ENCODE results near the gene MCTP2.

MCTP2 gene

DNA sequence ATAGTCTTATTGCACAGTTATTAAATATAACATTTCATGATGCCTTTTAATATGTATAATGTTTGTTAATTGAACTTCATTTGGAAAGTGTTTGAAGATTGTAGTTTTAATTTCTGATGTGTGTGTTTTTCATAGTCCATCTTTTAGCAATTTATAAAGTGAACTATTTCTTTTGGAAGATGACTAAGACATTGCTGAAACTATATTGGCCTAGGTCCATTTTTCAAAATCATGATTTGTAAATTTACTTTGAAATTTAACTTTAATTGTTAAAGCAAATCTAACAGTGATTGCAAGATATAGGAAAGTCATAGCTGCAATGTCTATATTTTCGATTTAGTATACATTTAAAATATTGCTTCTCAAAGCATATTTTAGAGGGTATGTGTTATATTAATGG, 30.8 kb downstream of the MCTP2 start:
- peaks cover 45 to 73% of the 10 kb centered on the region in 2 donors for H3K4me1 Mint-ChIP-seq

DNA sequence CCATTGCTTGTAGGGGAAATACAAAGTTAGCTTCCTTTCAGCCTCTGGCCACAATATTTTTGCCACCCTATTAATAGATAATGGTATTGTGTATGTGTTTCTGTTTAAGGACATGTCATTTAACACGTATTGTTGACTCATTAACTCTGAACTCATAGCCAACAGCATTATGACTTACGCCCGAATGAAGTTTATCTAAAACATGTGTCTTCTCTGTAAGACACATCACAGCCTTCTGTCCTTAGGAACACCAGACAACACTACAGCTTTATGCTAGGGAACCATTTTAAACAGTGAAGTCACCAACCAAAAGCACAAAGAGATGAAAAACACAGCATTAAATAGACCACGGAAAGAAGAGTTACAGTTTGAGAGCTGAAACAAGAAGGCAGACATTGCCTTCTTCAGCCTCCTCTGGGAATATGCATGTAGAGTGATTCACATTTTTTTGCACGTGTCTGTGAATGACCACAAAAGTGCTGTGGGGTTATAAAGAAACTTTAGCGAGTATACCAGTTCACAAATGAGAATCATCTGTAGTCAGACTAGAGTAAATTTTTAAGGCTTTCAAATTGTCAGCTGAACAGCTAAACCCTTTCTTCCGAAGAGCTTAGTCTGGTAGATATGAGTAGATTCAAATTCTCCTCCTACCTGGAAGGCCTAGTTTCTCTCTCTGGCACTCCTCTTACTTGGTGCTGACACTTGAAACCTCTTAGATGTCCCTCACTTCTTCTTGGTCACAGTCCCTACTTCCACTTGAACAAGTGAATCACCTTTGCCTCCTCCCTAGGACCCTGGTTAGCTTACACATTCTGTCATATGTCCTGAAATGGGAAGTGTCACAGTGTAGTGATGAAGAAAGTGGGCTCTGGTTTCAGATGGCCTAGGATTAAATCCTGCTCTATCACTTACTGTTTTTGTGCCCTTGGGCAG, 32.2 kb downstream of the MCTP2 start:
- Mint-ChIP-seq H3K27ac (peak overlapping the region; percentile 98), H3K4me3 (peak overlapping the region; percentile 52 to 75), H3K9me3 (peaks cover 0 to 1% of the 10 kb centered on the region in 2 donors), H3K4me1 (peaks cover 44 to 68% of the 10 kb centered on the region in 2 donors), H3K27me3 (no peaks in the 10 kb centered on the region), H3K36me3 (peaks cover 4 to 13% of the 10 kb centered on the region in 2 donors)
- DNase-seq (no peak), ATAC-seq (replicated peaks) (peak; percentile 48 to 60)

More for the DNA sequence above, 30.8 kb downstream of the MCTP2 start:
- Mint-ChIP-seq H3K4me3 (no peak overlapping the region), H3K9me3 (no peaks in the 10 kb centered on the region), H3K27ac (no peak overlapping the region), H3K36me3 (peaks cover 2 to 9% of the 10 kb centered on the region in 2 donors), H3K27me3 (no peaks in the 10 kb centered on the region)
- ATAC-seq (replicated peaks) (no peak), DNase-seq (no peak)

DNA sequence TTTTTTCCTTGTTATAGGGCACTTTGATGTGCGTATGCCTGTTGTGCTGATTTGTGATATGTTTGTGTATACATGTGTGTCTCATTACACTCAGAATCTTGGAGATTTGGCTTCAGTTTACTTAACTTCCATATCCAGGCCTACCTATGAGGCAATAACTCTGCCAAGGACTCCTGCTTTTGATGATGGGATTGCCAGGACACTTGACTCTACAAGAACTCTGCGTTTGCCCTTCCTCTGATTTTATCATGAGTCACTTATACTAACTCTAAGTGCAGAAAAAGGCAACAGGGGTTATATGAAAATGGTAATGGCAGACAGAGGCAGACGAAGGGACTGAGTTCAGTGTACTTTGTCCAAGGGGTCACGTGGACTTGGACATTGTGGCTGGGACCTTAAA, 33.6 kb downstream of the MCTP2 start:
- ATAC-seq (replicated peaks) (no peak), DNase-seq (no peak)
- Mint-ChIP-seq H3K27ac (no peak overlapping the region), H3K36me3 (peaks cover 4 to 13% of the 10 kb centered on the region in 2 donors), H3K27me3 (no peaks in the 10 kb centered on the region), H3K4me1 (peaks cover 36 to 54% of the 10 kb centered on the region in 2 donors), H3K4me3 (no peak overlapping the region), H3K9me3 (peaks cover 0 to 1% of the 10 kb centered on the region in 2 donors)

DNA sequence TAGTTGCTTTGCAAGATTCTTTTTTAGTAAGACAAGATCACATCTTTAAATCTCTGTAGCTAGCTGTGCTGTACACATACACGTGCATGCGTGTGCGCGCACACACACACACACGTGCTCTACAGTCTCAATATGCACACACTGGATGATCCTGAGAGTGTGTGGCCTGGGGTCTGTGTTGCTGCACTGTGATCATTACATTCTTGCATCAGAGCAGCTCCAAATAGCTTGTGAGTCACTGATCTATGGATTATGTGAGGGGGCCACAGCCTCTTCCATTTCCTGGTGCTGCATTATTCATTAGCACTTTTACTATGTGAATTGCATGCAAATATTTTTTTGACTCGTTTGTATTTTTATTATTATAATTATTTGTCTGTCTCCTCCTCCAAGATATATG, 34.6 kb downstream of the MCTP2 start:
- H3K36me3 Mint-ChIP-seq = peaks cover 3 to 11% of the 10 kb centered on the region in 2 donors
- H3K9me3 Mint-ChIP-seq = peaks cover 0 to 1% of the 10 kb centered on the region in 2 donors
- DNase-seq (no peak), ATAC-seq (replicated peaks) (no peak)
- H3K4me3 Mint-ChIP-seq = no peak overlapping the region
- no peaks in the 10 kb centered on the region for H3K27me3 Mint-ChIP-seq
- H3K27ac Mint-ChIP-seq = no peak overlapping the region
- peaks cover 29 to 45% of the 10 kb centered on the region in 2 donors for H3K4me1 Mint-ChIP-seq

DNA sequence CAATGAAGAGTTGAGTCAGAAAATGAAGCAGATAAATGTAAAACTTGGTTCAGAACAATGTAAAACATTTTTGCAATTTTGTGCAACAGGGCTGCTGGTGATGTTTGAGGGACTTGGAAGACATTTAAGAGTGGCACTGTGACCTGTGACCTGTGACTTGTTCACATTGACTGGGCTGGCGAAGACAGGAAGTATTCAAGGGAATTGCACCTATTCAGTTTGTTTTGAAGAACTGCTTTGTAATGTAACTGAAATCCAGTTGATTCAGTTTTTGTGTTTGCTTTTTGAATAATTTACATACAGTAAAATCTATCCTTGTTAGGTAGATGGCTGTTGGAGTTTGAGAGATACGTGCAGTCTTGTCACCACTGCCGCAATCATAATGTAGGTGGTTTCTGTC, 35.4 kb downstream of the MCTP2 start:
- Mint-ChIP-seq H3K36me3 (peaks cover 2 to 9% of the 10 kb centered on the region in 2 donors), H3K4me3 (peak overlapping the region; percentile 23 to 39), H3K27ac (peak overlapping the region; percentile 63), H3K9me3 (peaks cover 0 to 1% of the 10 kb centered on the region in 2 donors), H3K27me3 (no peaks in the 10 kb centered on the region), H3K4me1 (peaks cover 27 to 37% of the 10 kb centered on the region in 2 donors)
- no peak for DNase-seq
- no peak for ATAC-seq (replicated peaks)

DNA sequence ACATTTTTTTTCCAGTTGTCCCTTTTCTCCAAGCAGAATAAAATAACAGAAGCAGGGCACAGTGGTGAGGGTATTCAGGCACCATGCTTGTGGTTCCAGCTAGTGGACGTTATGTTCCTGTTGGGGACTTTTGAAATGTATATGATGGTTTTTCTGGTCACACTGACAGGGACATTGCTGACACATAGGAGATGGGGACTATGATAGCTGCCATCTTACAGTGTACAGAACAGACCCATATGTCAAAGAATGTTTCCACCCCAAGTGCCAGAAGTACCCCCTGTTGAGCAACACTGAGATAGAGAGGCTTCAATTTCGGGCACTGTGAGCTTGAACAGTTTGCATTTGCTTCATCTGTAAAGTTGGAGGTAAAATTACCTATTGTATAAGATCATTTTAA, 38.6 kb downstream of the MCTP2 start:
- Mint-ChIP-seq H3K36me3 (peaks cover 4 to 9% of the 10 kb centered on the region in 2 donors), H3K4me3 (no peak overlapping the region), H3K9me3 (peaks cover 0 to 1% of the 10 kb centered on the region in 2 donors), H3K27me3 (no peaks in the 10 kb centered on the region), H3K4me1 (peaks cover 14 to 17% of the 10 kb centered on the region in 2 donors), H3K27ac (no peak overlapping the region)
- ATAC-seq (replicated peaks) = peak; percentile 2 to 12
- no peak for DNase-seq

DNA sequence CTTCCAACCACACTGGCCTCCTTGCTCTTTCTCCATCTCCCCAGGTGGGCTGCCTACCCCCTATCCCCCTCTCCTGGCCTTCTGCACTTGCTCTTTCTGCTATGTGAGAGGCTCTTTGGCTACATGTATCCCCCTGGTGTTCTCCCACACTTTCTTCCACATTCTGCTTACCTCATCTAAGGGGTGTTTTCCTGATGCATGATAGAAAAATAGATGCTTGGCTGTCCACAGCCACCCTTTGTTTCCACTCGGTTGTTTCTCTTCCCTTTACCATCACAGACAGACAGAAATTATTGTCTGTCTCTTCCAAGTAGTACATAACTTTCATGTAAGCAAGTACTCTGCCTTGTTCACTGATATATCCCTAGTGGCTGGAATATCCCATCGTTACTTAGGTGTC, 39.2 kb downstream of the MCTP2 start:
- peaks cover 14 to 17% of the 10 kb centered on the region in 2 donors for H3K4me1 Mint-ChIP-seq
- H3K27me3 Mint-ChIP-seq = no peaks in the 10 kb centered on the region
- peaks cover 0 to 1% of the 10 kb centered on the region in 2 donors for H3K9me3 Mint-ChIP-seq
- ATAC-seq (replicated peaks) (peak; percentile 60 to 67), DNase-seq (no peak)
- H3K4me3 Mint-ChIP-seq = no peak overlapping the region
- no peak overlapping the region for H3K27ac Mint-ChIP-seq
- H3K36me3 Mint-ChIP-seq = peaks cover 4 to 9% of the 10 kb centered on the region in 2 donors

DNA sequence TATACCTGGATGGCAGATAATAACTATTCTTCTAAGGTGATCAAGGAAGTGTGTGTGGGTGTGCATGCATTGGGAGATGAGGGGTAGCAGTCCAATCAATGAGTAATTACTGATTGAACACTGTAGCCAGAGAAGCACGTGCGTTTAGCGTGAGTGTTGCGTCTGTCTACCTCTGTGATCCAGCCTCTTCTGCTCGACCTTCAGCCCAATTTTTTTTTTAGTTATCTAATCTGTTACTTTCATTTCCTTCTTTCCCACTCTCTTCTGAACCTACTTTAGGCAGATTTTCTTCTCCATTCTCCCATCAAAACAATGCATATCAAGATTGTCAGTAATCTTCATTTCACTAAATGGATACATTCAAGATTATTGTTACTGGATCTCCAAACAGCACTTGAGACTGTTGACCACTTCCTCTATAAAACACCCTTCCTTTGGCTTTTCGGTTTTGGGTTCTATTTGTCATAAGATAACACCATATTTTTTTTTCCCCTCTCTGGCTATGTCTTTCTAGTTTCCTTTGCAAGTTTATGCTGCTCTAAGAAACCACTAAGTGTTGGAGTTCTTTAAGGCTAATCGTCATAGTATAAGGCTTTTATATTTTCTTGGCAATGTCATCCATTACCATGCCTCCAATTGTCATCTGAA, 41.0 kb downstream of the MCTP2 start:
- Mint-ChIP-seq H3K4me3 (no peak overlapping the region), H3K27me3 (no peaks in the 10 kb centered on the region), H3K9me3 (peaks cover 0 to 1% of the 10 kb centered on the region in 2 donors), H3K27ac (no peak overlapping the region), H3K4me1 (peaks cover 7 to 8% of the 10 kb centered on the region in 2 donors), H3K36me3 (peaks cover 4% of the 10 kb centered on the region in 2 donors)
- DNase-seq = no peak
- peak; percentile 80 to 81 for ATAC-seq (replicated peaks)

DNA sequence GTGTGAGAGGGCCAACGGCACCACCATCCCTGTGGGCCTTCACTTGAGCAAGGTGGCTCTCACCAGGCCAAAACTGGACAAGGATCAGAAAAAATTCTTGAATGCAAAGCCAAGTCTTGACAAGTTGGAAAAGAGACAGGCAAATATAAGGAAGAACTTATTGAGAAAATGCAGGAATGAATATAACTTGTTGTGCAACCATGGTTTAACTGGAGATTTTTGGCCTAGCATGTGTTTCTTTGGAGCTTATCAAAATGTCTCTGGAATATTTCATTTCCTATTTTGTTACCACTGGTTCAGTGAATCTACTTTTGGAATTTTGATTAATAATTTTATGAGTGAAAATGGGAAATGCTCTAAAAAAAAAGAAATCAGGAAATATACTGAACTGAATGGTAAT, 42.5 kb downstream of the MCTP2 start:
- Mint-ChIP-seq H3K27me3 (no peaks in the 10 kb centered on the region), H3K27ac (no peak overlapping the region), H3K9me3 (no peaks in the 10 kb centered on the region), H3K36me3 (peaks cover 2 to 5% of the 10 kb centered on the region in 2 donors), H3K4me1 (peaks cover 11 to 13% of the 10 kb centered on the region in 2 donors), H3K4me3 (no peak overlapping the region)
- DNase-seq (no peak), ATAC-seq (replicated peaks) (no peak)

DNA sequence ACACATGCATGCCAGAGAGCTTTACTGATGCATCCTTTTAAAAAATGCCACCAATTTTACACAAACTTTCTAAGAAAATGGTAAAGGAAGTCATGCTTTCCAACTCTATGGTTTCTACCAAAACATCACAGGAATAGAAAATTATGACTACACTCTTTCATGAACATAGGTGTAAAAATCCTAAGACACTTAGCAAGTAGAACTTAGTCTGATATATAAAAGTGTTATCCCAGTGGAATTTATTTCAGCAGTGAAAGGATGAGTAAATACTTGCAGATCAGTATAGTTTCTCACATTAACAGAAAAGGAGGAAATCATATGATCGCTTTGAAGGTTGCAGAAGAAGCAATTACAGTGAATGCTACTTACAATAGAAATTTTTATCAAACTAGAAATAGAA, 43.4 kb downstream of the MCTP2 start:
- DNase-seq = no peak
- Mint-ChIP-seq H3K27me3 (no peaks in the 10 kb centered on the region), H3K9me3 (no peaks in the 10 kb centered on the region), H3K36me3 (peaks cover 2 to 5% of the 10 kb centered on the region in 2 donors), H3K4me1 (peaks cover 18 to 22% of the 10 kb centered on the region in 2 donors), H3K4me3 (no peak overlapping the region), H3K27ac (no peak overlapping the region)
- no peak for ATAC-seq (replicated peaks)

DNA sequence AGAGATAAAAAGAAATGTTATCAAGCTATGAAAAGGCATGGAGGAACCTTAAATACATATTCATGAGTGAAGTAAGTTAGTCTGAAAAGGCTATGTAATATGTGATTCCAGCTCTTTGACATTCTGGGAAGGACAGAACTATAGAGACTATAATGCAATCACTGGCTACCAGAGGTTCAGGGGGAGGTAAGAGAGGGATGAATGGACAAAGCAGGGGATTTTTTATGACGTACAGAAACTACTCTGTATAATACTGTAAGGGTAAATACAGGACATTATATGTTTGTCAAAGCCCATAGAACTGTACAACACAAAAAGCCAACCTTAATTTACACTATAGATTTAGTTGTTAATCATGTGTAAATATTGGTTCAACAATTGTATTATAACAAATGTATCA, 46.1 kb downstream of the MCTP2 start:
- Mint-ChIP-seq H3K36me3 (peaks cover 7 to 29% of the 10 kb centered on the region in 2 donors), H3K27ac (peak overlapping the region; percentile 33), H3K4me3 (no peak overlapping the region), H3K27me3 (no peaks in the 10 kb centered on the region), H3K4me1 (peaks cover 33 to 49% of the 10 kb centered on the region in 2 donors), H3K9me3 (peaks cover 3 to 5% of the 10 kb centered on the region in 2 donors)
- ATAC-seq (replicated peaks) = no peak
- DNase-seq = no peak

DNA sequence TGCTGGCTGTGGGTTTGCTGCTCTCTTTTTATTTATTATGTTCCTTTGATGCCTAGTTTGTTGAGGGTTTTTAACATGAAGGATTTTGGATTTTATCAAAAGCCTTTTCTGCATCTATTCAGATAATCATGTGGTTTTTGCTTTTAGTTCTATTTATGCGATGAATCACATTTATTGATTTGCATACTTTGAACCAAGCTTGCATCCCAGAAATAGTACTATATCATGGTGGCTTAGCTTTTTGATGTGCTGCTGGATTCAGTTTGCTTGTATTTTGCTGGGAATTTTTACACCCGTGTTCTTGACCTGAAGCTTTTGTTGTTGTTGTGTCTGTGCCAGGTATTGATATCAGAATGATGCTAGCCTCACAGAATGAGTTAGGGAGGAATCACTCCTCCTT, 48.4 kb downstream of the MCTP2 start:
- no peaks in the 10 kb centered on the region for H3K27me3 Mint-ChIP-seq
- no peak overlapping the region for H3K4me3 Mint-ChIP-seq
- no peak for ATAC-seq (replicated peaks)
- peaks cover 9 to 37% of the 10 kb centered on the region in 2 donors for H3K36me3 Mint-ChIP-seq
- H3K27ac Mint-ChIP-seq = no peak overlapping the region
- H3K4me1 Mint-ChIP-seq = peaks cover 39 to 61% of the 10 kb centered on the region in 2 donors
- peaks cover 3 to 6% of the 10 kb centered on the region in 2 donors for H3K9me3 Mint-ChIP-seq
- DNase-seq = no peak

DNA sequence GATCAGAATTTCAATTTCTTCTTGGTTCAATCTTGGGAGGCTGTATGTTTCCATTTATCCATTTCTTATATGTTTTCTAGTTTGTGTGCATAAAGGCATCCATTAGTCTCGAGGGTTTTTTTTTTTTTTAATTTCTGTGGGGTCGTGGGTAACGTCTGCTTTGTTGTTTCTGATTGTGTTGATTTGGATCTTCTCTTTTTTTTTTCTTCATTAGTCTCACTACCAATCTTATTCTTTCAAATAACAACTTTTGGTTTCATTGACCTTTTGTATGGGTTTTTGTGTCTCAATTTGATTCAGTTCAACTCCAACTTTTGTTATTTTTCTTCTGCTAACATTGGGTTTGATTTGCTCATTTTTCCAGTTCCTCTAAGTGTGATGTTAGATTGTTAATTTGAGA, 48.9 kb downstream of the MCTP2 start:
- Mint-ChIP-seq H3K4me1 (peaks cover 39 to 62% of the 10 kb centered on the region in 2 donors), H3K9me3 (peaks cover 3 to 6% of the 10 kb centered on the region in 2 donors), H3K27ac (peak overlapping the region; percentile 52), H3K4me3 (peak overlapping the region; percentile 58 to 76), H3K36me3 (peaks cover 9 to 37% of the 10 kb centered on the region in 2 donors), H3K27me3 (no peaks in the 10 kb centered on the region)
- DNase-seq (no peak), ATAC-seq (replicated peaks) (peak; percentile 71 to 74)
